Endothelial cell of umbilical vein (primary cell): Measurements from ENCODE around the gene ITGB3. TPM values are rescaled to one million over a fixed set of nuclear protein-coding genes. Genes with fewer than 3 reads are reported as not detected.

Experiments used
- BruUV-seq: library from RNA; stranded (reverse); fragments of 400-500 nt; replicated peaks from 2 replicates; lab custom pipeline; 2021; lab: Mats Ljungman, UMichigan
- CTCF ChIA-PET: fragments of 300-600, 350-600 bp; sonication (Branson Sonifier 250); formaldehyde crosslinking; loops from one replicate; lab custom pipeline; 2021; ENCODE audit warnings: antibody characterized with exemption, inconsistent platforms; lab: Charles Lee
- POLR2A ChIA-PET: fragments of 300-600, 350-600 bp; sonication (Branson Sonifier 250); formaldehyde crosslinking; loops from one replicate; lab custom pipeline; 2021; ENCODE audit warnings: antibody characterized with exemption, inconsistent platforms; lab: Charles Lee
- DNase-seq: peaks from one replicate; pipeline ENCODE4 v3.0.0-alpha.2; 2011; ENCODE audit warnings: low read depth, low spot score
- FAIRE-seq: peaks from 2 replicates; lab custom pipeline; 2011; peaks lifted over from hg19 to GRCh38; lab: Jason Lieb, UNC
- H2AFZ ChIP-seq: 2 replicates; pipeline ENCODE4 v1.6.0; 2012; ENCODE audit warnings: low read depth, low read length, control low read depth, inconsistent platforms
- H3K27ac ChIP-seq: 2 replicates; pipeline ENCODE4 v1.5.1; 2011; ENCODE audit warnings: low read depth, mild to moderate bottlenecking, control low read depth, low read length, moderate library complexity; ENCODE audit not compliant: insufficient read depth
- H3K27me3 ChIP-seq, 2 experiments: 2 replicates each; pipeline versions ENCODE4 v1.6.0 to v1.6.1; 2011; ENCODE audit warnings: low read length in 2 of 2, mixed read lengths in 1 of 2; ENCODE audit not compliant: control insufficient read depth in 2 of 2, insufficient read depth in 2 of 2
- H3K36me3 ChIP-seq, 2 experiments: 2 replicates in 1 of 2; 3 replicates in 1 of 2; pipeline ENCODE4 v1.5.1; 2011; ENCODE audit warnings: low read length in 2 of 2, mild to moderate bottlenecking in 1 of 2, moderate library complexity in 1 of 2; ENCODE audit not compliant: control insufficient read depth in 2 of 2, insufficient read depth in 2 of 2; ENCODE audit errors: extremely low read depth in 1 of 2
- H3K4me1 ChIP-seq: 3 replicates; pipeline ENCODE4 v1.5.1; 2011; ENCODE audit warnings: mild to moderate bottlenecking, low read length; ENCODE audit not compliant: control insufficient read depth, insufficient read depth; ENCODE audit errors: extremely low read depth
- H3K4me2 ChIP-seq: 2 replicates; pipeline ENCODE4 v1.6.1; 2011; ENCODE audit warnings: low read length, control low read depth, mixed read lengths; ENCODE audit not compliant: insufficient read depth
- H3K4me3 ChIP-seq, 3 experiments: fragments of 200-600 bp in 1 of 3; sonication (generic), shearing (Covaris generic) in 1 of 3; replicated peaks in 1 of 3; 2 replicates each; pipeline ENCODE4 v1.5.1; 2011 to 2016; ENCODE audit warnings: control low read depth in 3 of 3, low read length in 3 of 3, mild to moderate bottlenecking in 2 of 3, inconsistent platforms in 1 of 3, low read depth in 1 of 3, moderate library complexity in 1 of 3; ENCODE audit not compliant: insufficient read depth in 1 of 3
- H3K79me2 ChIP-seq: 2 replicates; pipeline ENCODE4 v1.6.0; 2012; ENCODE audit warnings: low read length, inconsistent platforms; ENCODE audit not compliant: control insufficient read depth, insufficient read depth
- H3K9ac ChIP-seq: replicated peaks from 2 replicates; pipeline ENCODE3; 2011; ENCODE audit warnings: low read length, control low read depth; ENCODE audit not compliant: insufficient read depth; ENCODE audit errors: extremely low read depth
- H3K9me1 ChIP-seq: replicated peaks from 3 replicates; pipeline ENCODE4 v1.6.0; 2011; ENCODE audit warnings: mild to moderate bottlenecking, low read length; ENCODE audit not compliant: control insufficient read depth, insufficient read depth; ENCODE audit errors: extremely low read depth
- H3K9me3 ChIP-seq: replicated peaks from 2 replicates; pipeline ENCODE4 v1.5.1; 2012; ENCODE audit warnings: low read length, inconsistent platforms; ENCODE audit not compliant: control insufficient read depth, insufficient read depth
- H4K20me1 ChIP-seq: replicated peaks from 2 replicates; pipeline ENCODE3; 2011; ENCODE audit warnings: mild to moderate bottlenecking, low read length; ENCODE audit not compliant: control insufficient read depth, insufficient read depth; ENCODE audit errors: extremely low read depth
- CTCF ChIP-seq, 2 donors: IDR thresholded peaks; 1 replicate in 1 of 2; 2 replicates in 1 of 2; pipeline ENCODE4 v1.5.1; 2011; ENCODE audit warnings: low read length in 2 of 2, mild to moderate bottlenecking in 2 of 2, moderate library complexity in 2 of 2, control low read depth in 1 of 2, inconsistent platforms in 1 of 2, low read depth in 1 of 2; ENCODE audit not compliant: insufficient read depth in 1 of 2; ENCODE audit errors: extremely low read depth in 1 of 2
- EZH2 ChIP-seq: IDR thresholded peaks from 2 replicates; pipeline ENCODE4 v1.6.1; 2012; ENCODE audit warnings: borderline replicate concordance, low read depth, mild to moderate bottlenecking, moderate library complexity, low read length, inconsistent platforms; ENCODE audit not compliant: severe bottlenecking
- FOS ChIP-seq: IDR thresholded peaks from 2 replicates; pipeline ENCODE4 v1.6.1; 2011; ENCODE audit warnings: mild to moderate bottlenecking, low read length, moderate library complexity, borderline replicate concordance; ENCODE audit not compliant: insufficient read depth
- GATA2 ChIP-seq: IDR thresholded peaks from 2 replicates; pipeline ENCODE4 v1.7.0; 2011; ENCODE audit warnings: low read depth, mild to moderate bottlenecking, moderate library complexity, mixed read lengths, low read length; ENCODE audit not compliant: insufficient read length, insufficient read depth
- JUN ChIP-seq: IDR thresholded peaks from 2 replicates; pipeline ENCODE4 v1.6.1; 2011; ENCODE audit warnings: borderline replicate concordance, low read depth; ENCODE audit not compliant: insufficient read length, insufficient read depth
- MAX ChIP-seq: IDR thresholded peaks from 2 replicates; pipeline ENCODE4 v1.6.1; 2011; ENCODE audit not compliant: insufficient read depth, insufficient read length
- MYC ChIP-seq: IDR thresholded peaks from one replicate; pipeline ENCODE4 v1.6.1; 2011; ENCODE audit warnings: mild to moderate bottlenecking, low read depth, low read length
- POLR2A ChIP-seq: IDR thresholded peaks from 2 replicates; pipeline ENCODE4 v1.6.1; 2012; ENCODE audit warnings: low read depth, mild to moderate bottlenecking, control low read depth, low read length
- POLR2AphosphoS5 ChIP-seq: IDR thresholded peaks from 2 replicates; pipeline ENCODE4 v1.6.1; 2012; ENCODE audit warnings: low read depth, mild to moderate bottlenecking, control low read depth, low read length, moderate library complexity; ENCODE audit not compliant: insufficient read depth
- dilution Hi-C: fragments of 300-500 bp; cut with MboI; formaldehyde crosslinking; loops from one replicate; pipeline ENCODE4 v1.15.0; 2019; ENCODE audit warnings: low sequenced_read_pairs; ENCODE audit not compliant: extremely low pct_ligation_motif_present
- intact Hi-C: fragments of 100-400 bp; cut with micrococcal nuclease; formaldehyde crosslinking; loops from one replicate; pipeline ENCODE4 v1.10.0; 2022
- polyA plus RNA-seq, 4 experiments: library from polyadenylated mRNA; depleted of rRNA in 3 of 4; stranded (reverse) in 3 of 4; unstranded in 1 of 4; fragments of >200 nt; gene quantifications; 2 replicates each; pipeline versions ENCODE4 v1.2.1 to v1.2.3, GENCODE V29; 2011 to 2012; ENCODE audit warnings: missing spikeins in 1 of 4
- total RNA-seq: library from RNA; stranded (reverse); gene quantifications from 2 replicates; pipeline ENCODE4 v1.2.3, GENCODE V29; 2021

Gene ITGB3
- total and polyA plus RNA-seq, 2 donors (not counting 3 experiments of a cell fraction or from before 2014, with no cell fraction given): 55.8 to 60.0 TPM

GRCh38 chr17:47219621-47220475 is 33.8 kb upstream of the ITGB3 start:
- peaks cover 22% of the 10 kb centered on the region for H3K4me1 ChIP-seq
- H3K9me1 ChIP-seq: no peaks in the 10 kb centered on the region
- H3K4me2 ChIP-seq: no peak overlapping the region
- dilution Hi-C loops (no loop called here), intact Hi-C loops (no loop called here)
- H3K36me3 ChIP-seq: no peaks in the 10 kb centered on the region
- H3K79me2 ChIP-seq: no peaks in the 10 kb centered on the region
- CTCF ChIA-PET: interaction anchor here (1.2 to 1.9 kb wide), 2 partner anchors 11 to 96 kb away, joined by 4 to 8 read pairs; partner anchors contain the start of gene MYL4
- no peak overlapping the region for H3K4me3 ChIP-seq
- H3K9ac ChIP-seq: no peak overlapping the region
- DNase-seq (no peak), FAIRE-seq (no peak)
- H3K27me3 ChIP-seq: no peaks in the 10 kb centered on the region
- POLR2A ChIA-PET: no interaction called here
- BruUV-seq: no TSS peak
- H3K27ac ChIP-seq: no peak overlapping the region
- no peak for TF ChIP-seq MAX
- no peak for TF ChIP-seq POLR2AphosphoS5
- no peak for TF ChIP-seq GATA2
- TF ChIP-seq FOS: no peak
- no peak for TF ChIP-seq POLR2A
- TF ChIP-seq CTCF (IDR thresholded peaks at IDR 0.05; ENCODE audit: extremely low read depth in 1 of 2, insufficient read depth in 1 of 2, low read depth in 1 of 2, low read length in 2 of 2): no peak
- no peak for TF ChIP-seq MYC
- TF ChIP-seq JUN: no peak
- TF ChIP-seq EZH2: no peak
- no peak overlapping the region for H2AFZ ChIP-seq
- no peaks in the 10 kb centered on the region for H3K9me3 ChIP-seq
- H4K20me1 ChIP-seq: no peaks in the 10 kb centered on the region
